GM19239 (cell line): ENCODE data around the gene TSPAN16.

Experiments used
- DNase-seq: peaks from one replicate; pipeline ENCODE4 v3.0.0; 2011; ENCODE audit warnings: low spot score; ENCODE audit not compliant: insufficient read length
- FAIRE-seq: peaks from 2 replicates; lab custom pipeline; 2011; peaks lifted over from hg19 to GRCh38; lab: Jason Lieb, UNC

Gene TSPAN16

GRCh38 chr19:11295665-11296245 is at the start of gene TSPAN16:
TSS of gene TSPAN16 (plus strand) at chr19:11296160. CDS start at chr19:11296298, 138 bp downstream.
- FAIRE-seq (no peak), DNase-seq (no peak)

DNA sequence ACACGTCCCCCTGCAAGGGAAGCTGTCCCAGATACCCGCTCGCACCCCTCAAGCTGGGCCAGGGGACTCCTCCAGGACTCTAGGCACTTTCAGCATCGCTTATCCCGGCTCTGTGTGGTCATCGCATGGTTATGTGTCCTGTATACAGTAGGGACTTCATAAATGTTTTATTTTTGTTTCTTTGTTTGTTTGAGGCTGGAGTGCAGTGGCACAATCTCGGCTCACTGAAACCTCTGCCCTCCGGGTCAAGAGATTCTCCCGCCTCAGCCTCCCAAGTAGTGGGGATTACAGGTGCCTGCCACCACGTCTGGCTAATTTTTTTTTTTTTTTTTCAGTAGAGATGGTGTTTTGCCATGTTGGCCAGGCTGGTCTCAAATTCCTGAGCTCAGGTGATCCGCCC is 49.0 kb upstream of the TSPAN16 start:
- no peak for FAIRE-seq

DNA sequence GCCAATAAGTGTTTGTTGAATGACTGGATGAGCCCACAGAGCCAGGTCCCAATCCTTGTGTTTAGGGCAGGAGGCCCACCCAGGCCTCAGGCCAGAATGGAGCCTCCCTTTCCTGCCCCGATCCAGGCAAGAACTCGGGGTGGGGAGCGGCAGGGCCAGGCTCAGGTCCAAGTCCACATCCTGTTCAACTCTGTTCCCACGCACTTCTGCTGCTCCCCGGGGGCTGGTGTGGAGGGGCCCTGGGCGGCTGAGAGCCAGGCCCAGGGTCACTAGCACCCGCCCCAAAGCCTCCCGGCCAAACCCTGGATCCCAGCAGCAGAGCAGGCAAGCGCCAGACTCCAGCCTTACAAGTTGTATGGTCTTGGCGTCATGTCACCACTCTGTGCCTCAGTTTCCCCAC is 48.6 kb upstream of the TSPAN16 start:
- DNase-seq (no peak), FAIRE-seq (no peak)

More for the DNA sequence above, 49.0 kb upstream of the TSPAN16 start:
- no peak for DNase-seq

GRCh38 chr19:11247934-11248333 is 48.0 kb upstream of the TSPAN16 start:
- no peak for FAIRE-seq
- no peak for DNase-seq

GRCh38 chr19:11248852-11249251 is 47.1 kb upstream of the TSPAN16 start:
- FAIRE-seq = no peak
- no peak for DNase-seq

GRCh38 chr19:11251217-11251616 is 44.7 kb upstream of the TSPAN16 start:
- FAIRE-seq = no peak
- no peak for DNase-seq

DNA sequence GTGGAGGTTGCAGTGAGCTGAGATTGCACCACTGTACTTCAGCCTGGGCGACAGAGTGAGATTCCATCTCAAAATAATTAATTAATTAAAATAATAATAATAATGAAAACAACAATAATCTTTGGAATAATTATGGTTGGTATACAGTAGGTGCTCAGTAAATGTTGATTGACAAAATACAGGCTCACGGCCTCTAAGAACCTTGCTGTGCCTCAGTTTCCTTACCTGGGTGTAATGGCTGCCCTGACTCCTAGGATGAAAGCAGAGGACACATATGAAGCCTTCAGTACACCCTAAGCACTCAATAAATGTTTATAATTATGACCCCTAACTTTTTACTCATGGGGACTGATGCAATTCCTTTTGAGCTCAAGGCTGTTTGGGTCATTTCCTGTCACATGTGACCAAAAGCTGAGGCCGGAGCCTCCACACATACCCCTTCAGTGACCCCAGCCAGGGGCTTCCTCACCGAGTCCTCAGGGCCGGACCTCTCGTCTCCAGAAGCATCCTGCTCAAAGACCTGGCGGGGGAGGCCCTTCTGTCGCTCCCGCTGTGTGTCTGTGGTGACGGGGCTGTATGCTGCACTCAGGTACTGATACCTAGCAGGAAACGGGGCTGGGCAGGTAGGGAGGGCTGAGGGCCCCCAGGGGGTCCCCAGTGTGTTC is 44.2 kb upstream of the TSPAN16 start:
- DNase-seq = no peak
- no peak for FAIRE-seq

- FAIRE-seq = no peak
- no peak for DNase-seq
These were observed 43.1 kb upstream of the TSPAN16 start for GRCh38 chr19:11252665-11253355.

- FAIRE-seq (no peak), DNase-seq (no peak)
These were observed 41.3 kb upstream of the TSPAN16 start for GRCh38 chr19:11254666-11255065.

DNA sequence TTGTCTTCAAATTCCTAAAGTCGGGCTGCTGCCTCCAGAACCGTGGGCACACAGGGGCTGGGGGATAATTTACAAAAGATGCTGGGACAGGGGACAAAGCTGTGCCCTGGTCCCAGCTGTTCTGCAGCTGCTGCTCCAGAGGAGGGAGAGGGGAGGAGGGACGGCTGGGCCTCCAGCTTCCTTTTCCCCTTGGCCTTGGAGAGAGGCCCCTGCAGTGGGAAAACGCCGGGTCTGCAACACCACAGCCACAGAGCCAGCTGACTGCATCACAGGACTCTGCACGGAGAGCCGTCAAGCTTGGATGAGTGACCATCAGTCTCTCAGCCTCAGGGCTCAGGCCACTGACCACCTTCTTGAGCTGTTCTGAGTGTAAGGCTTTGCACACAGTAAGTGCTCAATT is 39.8 kb upstream of the TSPAN16 start:
- no peak for FAIRE-seq
- no peak for DNase-seq

DNA sequence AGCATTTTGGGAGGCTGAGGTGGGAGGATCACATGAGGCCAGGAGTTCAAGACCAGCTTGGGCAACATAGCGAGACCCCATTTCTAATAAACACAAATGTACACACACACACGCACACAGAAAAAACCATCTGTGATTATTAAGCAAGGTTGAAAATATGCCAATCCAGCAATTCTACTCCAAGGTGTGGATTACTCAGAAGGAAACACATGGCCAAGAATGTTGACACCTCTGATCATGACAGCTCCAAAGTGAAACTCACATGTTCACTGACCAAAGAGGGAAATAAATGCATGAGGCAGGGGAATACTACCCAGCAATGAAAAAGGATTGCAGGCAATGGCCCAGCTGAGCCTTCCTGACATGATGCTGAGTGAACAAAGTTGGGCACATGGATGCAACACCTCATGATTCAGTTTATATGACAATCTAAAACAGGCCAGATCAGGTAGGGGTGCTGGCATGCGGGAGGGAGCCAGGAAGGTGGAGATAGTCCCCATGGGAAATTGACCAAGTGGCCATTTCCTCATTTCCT is 38.0 kb upstream of the TSPAN16 start:
- DNase-seq (no peak), FAIRE-seq (no peak)

DNA sequence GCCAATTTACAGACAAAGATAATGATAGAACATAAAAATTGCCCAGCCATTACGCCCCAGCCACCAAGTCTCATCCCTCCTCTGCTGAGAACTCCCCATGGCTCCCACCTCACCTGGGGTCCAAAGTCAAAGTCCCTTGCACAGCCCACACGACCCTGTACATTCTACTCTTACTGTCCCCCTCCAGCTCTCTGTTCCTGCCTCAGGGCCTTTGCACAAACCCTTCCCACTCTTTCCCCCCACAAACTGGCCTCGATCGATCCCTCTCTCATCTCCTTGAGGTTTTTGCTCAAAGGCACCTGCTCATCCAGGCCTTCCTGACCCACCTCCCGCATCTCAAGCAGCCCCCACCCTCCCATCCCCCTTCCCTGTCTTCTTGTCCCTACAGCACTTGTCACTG is 35.0 kb upstream of the TSPAN16 start:
- FAIRE-seq = no peak
- DNase-seq = no peak

- no peak for DNase-seq
- FAIRE-seq = no peak
These were observed 34.5 kb upstream of the TSPAN16 start for GRCh38 chr19:11261431-11261970.

DNA sequence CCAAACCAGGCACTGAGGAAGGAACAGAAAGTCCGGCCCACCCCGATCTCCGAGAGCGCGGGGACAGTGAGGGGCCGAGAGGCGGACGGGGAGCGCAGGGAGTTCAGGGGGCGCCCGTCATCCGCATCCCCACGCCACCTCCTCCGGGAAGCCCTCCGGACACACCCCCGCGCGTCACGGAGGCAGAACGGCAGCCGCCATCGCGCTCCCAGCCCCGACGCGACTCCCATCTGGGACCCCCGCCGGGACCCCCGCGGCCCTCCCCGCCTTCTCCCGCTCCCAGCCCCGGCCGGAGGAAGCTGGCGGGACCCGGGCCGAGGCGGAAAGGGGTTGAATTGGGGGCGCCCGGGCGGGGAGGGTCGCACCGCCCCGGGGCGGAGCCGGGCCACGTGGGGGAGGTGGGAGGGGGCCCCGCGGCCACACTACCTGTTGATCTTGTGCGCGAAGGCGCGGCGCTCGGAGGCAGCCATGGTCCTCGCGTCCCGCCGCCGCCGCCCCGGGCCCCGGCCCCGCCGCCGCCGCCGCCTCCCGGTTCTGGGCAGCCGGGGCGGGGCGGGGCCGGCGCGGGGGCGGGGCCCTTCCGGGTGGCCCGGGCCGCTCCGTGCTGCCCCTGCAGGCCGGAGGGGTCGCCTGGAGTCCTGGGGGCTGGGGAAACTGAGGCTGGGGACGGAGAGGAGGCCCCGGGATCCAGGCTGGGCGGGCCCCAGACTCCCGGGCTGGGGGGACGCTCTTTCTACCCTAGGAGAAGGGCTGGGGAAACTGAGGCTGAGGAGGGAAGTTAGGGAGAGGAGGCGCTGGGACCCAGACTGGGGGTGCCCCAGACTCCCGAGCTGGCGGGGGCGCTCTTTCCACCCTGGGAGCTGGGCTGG is 33.8 kb upstream of the TSPAN16 start, which contains the start of gene DOCK6:
TSS of gene DOCK6 (minus strand) at position 554 of the 869 bp plus-strand sequence. CDS start at position 470, 84 bp downstream.
- no peak for FAIRE-seq
- peak; percentile 69 for DNase-seq

GRCh38 chr19:11263726-11264125 is 32.2 kb upstream of the TSPAN16 start:
- DNase-seq (no peak), FAIRE-seq (no peak)

GRCh38 chr19:11264452-11265176 is 31.3 kb upstream of the TSPAN16 start:
- DNase-seq (no peak), FAIRE-seq (no peak)

- FAIRE-seq = no peak
- no peak for DNase-seq
These were observed 30.7 kb upstream of the TSPAN16 start for GRCh38 chr19:11265177-11265784.

- DNase-seq (no peak), FAIRE-seq (no peak)
These were observed 30.1 kb upstream of the TSPAN16 start for GRCh38 chr19:11265785-11266236.
